Eye (tissue), 1 donor: ENCODE measurements around the gene DDX46.
"Not testable (repeated sequence)": the region's sequence is repeated elsewhere in the genome, so short reads cannot be mapped to it uniquely, and the experiment has no call there.

Source experiments
- DNase-seq: peaks from one replicate; pipeline ENCODE4 v3.0.0-alpha.2; 2015

Gene DDX46

DNA sequence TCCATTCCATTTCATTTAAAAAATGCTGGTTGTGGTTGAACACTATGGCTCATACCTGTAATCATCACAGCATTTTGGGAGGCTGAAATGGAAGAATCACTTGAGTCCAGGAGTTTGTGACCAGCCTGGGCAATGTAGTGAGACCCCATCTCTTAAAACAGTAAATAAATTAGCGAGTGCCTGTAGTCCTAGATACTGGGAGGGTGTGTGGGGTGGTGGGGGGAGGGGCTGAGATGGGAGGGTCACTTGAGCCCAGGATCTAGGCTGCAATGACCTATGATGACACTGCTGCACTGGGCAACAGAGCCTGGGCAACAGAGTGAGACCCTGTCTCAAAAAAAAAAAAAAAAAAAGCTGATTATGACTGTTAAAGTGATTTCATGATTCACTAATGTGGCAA is 29.1 kb downstream of the DDX46 start:
- no peak for DNase-seq

GRCh38 chr5:134791580-134791979 is 33.0 kb downstream of the DDX46 start:
- DNase-seq: no peak

- no peak for DNase-seq
Observed at GRCh38 chr5:134792286-134792685, 33.7 kb downstream of the DDX46 start.

GRCh38 chr5:134793111-134793510 is 34.5 kb downstream of the DDX46 start:
- DNase-seq: no peak

DNA sequence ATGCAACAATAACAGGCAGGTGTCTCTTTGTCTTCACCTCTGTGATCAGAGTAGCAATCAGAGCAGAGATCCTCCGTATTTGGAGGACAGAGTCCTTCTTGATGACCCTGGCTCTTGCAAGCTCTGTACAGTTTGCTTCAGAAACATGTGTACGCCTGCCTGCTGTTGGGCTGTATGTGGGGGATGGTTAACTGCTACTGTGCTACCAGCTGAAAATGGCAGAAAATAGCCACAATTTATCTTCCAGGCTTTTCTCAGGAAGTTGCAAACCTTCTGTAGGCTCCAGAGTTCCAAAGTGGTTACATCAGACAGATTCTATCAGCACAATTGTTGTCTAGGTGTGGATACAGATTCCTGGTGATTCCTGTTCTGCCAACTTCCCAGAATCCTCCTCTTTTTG is 35.5 kb downstream of the DDX46 start:
- DNase-seq: no peak

GRCh38 chr5:134794819-134795218 is 36.2 kb downstream of the DDX46 start:
- no peak for DNase-seq

DNA sequence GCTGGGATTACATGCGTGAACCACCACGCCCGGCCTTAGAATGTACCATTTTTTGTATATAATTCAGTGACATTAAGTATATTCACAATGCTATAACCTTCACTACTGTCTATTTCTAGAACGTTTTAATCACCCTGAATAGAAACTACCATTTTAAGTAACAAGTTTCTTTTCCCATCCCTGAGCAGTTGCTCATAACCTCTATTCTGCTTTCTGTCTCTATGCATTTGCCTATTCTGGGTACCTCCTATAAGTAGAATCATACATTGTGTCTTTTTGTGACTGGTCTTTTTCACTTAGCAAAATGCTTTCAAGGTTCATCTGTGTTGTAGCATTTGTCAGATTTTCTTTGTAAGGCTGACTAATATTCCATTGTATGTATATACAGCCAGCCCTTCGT is 39.9 kb downstream of the DDX46 start:
- no peak for DNase-seq

DNA sequence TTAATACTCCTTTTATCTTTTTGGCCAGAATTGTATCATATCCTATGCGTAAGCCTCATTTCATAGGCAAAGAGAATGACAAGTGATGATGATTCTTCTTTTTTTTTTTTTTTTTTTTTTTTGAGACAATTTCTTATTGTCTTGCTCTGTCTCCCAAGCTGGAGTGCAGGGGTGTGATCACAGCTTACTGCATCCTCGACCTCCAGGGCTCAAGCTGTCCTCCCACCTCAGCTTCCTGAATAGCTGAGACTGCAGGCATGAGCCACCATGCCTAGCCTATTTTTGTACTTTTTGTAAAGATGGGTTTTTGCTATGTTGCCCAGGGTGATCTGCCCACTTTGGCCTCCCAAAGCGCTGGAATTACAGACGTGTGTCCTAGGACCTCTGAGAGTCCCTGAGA is 45.2 kb downstream of the DDX46 start:
- DNase-seq: no peak

GRCh38 chr5:134813407-134813806 is 54.8 kb downstream of the DDX46 start:
- DNase-seq: no peak

- DNase-seq: no peak
Observed at GRCh38 chr5:134813827-134814226, 55.2 kb downstream of the DDX46 start.

- no peak for DNase-seq
Observed at GRCh38 chr5:134817006-134817405, 58.4 kb downstream of the DDX46 start.

- no peak for DNase-seq
Observed at GRCh38 chr5:134818776-134819175, 60.2 kb downstream of the DDX46 start.

DNA sequence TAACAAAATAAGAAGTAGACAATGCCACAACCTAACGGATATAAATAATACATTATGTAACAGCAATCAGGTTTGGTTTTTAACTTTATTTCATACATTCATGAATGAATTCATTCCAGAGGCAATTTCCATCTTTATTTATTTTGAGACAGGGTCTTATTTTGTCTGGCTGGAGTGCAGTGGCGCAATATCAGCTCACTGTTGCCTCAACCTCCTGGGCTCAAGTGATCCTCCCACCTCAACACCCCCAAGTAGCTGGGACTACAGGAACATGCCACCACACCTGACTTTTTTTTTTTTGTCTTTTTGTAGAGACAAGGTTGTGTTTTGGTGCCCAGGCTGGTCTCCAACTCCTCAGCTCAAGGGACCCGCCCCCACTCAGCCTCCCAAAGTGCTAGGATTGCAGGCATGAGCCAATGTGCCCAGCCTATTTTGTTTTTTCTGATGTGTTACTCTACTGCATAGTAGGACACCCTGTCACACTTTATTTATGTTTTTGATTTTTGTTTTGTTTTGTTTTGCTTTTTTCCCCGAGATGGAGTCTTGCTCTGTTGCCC is 60.9 kb downstream of the DDX46 start:
- no peak for DNase-seq

- no peak for DNase-seq
Observed at GRCh38 chr5:134821841-134822240, 63.3 kb downstream of the DDX46 start.

- DNase-seq: no peak
Observed at GRCh38 chr5:134824681-134825080, 66.1 kb downstream of the DDX46 start.

DNA sequence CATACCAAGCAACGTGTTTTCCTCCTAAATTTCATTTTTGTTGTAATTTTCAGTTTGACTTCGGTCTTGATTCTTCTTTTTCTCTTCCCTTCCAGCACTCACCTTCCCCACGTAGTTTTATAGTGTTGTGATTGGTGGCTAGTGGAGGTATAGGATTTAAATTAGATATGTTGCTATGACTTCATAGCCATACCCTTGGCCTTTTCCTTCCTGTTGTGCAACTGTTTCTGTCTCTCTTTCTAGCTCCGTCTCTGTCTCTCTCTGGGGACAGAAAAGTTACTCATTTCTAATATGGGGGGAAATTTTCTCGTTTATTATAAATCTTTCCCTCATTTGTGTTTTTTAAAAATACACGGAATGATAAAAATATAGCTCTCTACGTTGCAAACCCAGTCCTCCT is 66.6 kb downstream of the DDX46 start:
- DNase-seq: no peak

DNA sequence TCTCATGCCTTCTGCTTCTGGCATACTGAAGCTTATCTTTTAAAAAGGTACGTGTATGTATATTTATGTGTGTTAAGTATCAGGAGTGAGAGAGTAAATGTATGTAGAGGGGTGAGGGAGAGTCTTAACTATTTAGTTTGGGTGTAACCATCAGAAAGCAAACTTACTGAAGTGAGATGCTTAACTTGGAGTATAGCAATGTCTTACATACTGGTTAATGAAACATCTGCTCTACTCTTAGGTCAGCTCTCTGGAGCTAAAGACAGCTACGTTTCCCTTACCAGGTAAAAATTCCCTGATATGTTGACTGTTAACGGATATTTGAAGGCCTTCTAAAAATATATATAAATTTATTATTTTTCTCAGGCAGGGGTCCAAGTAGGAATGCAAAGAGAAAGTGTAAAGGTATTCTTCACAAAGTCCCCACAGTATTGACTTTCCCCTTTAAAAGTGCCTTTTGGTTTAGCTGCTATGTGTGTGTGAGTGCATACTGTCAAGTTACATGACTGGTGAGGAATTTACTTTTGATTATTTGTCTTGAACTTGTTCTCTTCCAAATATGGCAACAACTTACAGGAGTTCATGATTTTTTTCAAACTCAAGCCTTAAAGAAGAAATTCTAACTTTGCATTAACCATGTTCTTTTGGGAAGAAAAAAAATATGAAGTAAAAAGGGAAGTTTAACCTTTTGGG is 74.9 kb downstream of the DDX46 start:
- no peak for DNase-seq

DNA sequence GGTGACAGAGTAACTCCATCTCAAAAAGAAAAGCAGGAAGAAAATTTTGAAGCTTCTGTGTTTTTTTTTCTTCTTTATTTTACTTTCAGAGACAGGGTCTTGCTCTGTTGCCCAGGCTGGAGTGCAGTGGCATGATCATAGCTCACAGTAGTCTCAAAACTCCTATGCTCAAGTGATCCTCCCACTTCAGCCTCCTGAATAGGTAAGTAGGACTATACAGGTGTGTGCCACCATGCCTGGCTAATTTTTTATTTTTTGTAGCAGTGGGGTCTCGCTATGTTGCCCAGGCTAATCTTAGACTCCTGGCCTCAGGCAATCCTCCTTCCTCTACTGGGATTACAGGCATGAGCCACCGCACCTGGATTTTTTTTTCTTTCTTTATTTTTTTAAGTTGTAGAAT is 77.0 kb downstream of the DDX46 start:
- DNase-seq: no peak

- DNase-seq: no peak
Observed at GRCh38 chr5:134837530-134838181, 79.1 kb downstream of the DDX46 start.

- DNase-seq: not testable (repeated sequence)
Observed at GRCh38 chr5:134838361-134838760, 79.8 kb downstream of the DDX46 start.

GRCh38 chr5:134840811-134841210 is 82.2 kb downstream of the DDX46 start:
- DNase-seq: no peak

DNA sequence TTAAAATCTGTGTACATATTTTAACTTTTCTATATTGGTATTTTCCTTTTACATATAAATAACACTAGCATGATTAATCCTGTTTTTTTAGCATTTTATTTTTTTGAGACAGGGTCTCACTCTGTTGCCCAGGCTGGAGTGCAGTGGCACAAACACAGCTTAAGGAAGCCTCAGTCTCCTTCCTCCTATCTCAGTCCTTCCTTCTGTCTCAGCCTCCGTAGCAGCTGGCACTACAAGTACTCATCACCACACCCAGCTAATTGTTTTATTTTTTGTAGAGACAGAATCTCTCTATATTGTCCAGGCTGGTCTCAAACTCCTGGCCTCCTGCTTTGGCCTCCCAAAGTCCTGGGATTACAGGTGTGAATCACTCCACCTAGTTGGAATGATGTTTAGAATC is 85.7 kb downstream of the DDX46 start:
- no peak for DNase-seq

- DNase-seq: no peak
Observed at GRCh38 chr5:134845335-134845851, 86.8 kb downstream of the DDX46 start.
